ENCODE data around the gene BZW2. TPM values are rescaled to one million over a fixed set of nuclear protein-coding genes. Genes with fewer than 3 reads are reported as not detected.
A peak's percentile ranks its signal among the peaks of the same experiment; 100 is the strongest.
"Not testable (repeated sequence)": the region's sequence is repeated elsewhere in the genome, so short reads cannot be mapped to it uniquely, and the experiment has no call there.

Gene BZW2
- total and polyA plus RNA-seq, 2 experiments from 2014 or later = 72.1 to 96.7 TPM

DNA sequence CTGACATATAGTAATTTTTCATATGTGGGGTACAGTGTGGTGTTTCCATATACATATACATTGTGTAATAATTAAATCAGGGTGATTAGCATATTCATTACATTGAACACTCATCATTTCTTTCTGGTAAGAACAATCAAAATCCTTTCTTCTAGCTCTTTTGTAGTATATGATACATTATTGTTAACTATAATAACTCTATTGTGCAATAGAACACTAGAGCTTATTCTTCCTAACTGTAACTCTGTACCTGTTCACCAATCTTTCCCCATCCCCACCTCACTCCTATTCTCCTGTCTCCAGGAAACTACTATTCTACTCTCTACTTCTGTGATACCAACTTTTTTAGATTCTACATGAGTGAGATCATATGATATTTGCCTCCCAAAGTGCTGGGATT, 9.4 kb downstream of the BZW2 start:
- Histone ChIP-seq H4K20me1 (ENCODE audit: insufficient read depth, poor library complexity, severe bottlenecking) (peaks cover 15% of the 10 kb centered on the region), H3K27ac (no peak overlapping the region), H3K4me3 (no peak overlapping the region), H3K9me3 (ENCODE audit: low read depth) (no peaks in the 10 kb centered on the region), H3K79me2 (peaks cover 100% of the 10 kb centered on the region), H3K4me2 (no peak overlapping the region), H2AFZ (no peak overlapping the region), H3K9me2 (replicated peaks; ENCODE audit: insufficient read depth) (no peaks in the 10 kb centered on the region), H3K27me3 (no peaks in the 10 kb centered on the region), H3K36me3 (replicated peaks; ENCODE audit: insufficient read depth, low read depth) (no peaks in the 10 kb centered on the region), H3K4me1 (ENCODE audit: insufficient read depth) (peaks cover 14% of the 10 kb centered on the region)
- DNase-seq (ENCODE audit: low spot score) = no peak
- TF ChIP-seq, protein P1, sequence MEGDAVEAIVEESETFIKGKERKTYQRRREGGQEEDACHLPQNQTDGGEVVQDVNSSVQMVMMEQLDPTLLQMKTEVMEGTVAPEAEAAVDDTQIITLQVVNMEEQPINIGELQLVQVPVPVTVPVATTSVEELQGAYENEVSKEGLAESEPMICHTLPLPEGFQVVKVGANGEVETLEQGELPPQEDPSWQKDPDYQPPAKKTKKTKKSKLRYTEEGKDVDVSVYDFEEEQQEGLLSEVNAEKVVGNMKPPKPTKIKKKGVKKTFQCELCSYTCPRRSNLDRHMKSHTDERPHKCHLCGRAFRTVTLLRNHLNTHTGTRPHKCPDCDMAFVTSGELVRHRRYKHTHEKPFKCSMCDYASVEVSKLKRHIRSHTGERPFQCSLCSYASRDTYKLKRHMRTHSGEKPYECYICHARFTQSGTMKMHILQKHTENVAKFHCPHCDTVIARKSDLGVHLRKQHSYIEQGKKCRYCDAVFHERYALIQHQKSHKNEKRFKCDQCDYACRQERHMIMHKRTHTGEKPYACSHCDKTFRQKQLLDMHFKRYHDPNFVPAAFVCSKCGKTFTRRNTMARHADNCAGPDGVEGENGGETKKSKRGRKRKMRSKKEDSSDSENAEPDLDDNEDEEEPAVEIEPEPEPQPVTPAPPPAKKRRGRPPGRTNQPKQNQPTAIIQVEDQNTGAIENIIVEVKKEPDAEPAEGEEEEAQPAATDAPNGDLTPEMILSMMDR (IDR thresholded peaks at IDR 0.05; ENCODE audit: poor library complexity) = no peak
- TF ChIP-seq EZH2phosphoT487 (IDR thresholded peaks at IDR 0.05; ENCODE audit: low read depth, severe bottlenecking, unreplicated experiment) (no peak), EZH2 (IDR thresholded peaks at IDR 0.05; ENCODE audit: borderline replicate concordance) (no peak)

DNA sequence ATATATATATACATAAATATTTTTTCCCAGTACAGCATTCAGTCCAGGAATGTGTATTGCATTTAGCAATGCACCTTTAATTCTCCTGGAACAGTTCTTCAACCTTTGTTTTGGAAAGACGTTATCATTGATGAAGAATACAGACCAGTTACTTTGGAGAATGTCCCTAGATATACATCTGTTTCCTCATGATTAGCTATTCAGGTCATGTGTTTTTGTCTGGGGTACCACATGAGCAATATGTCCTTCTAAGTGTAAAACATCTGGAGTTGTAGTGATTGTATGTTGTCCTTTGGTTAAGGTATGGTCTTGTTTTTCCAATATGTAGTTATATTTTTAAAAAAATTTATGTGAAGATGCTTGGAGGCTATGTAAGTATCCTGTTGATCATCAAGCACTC, 10.2 kb downstream of the BZW2 start:
- Histone ChIP-seq H4K20me1 (ENCODE audit: insufficient read depth, poor library complexity, severe bottlenecking) (peaks cover 8% of the 10 kb centered on the region), H3K4me3 (no peak overlapping the region), H3K4me2 (no peak overlapping the region), H3K27me3 (no peaks in the 10 kb centered on the region), H3K9me3 (ENCODE audit: low read depth) (no peaks in the 10 kb centered on the region), H3K9me2 (replicated peaks; ENCODE audit: insufficient read depth) (no peaks in the 10 kb centered on the region), H3K27ac (no peak overlapping the region), H2AFZ (no peak overlapping the region), H3K36me3 (replicated peaks; ENCODE audit: insufficient read depth, low read depth) (no peaks in the 10 kb centered on the region), H3K4me1 (ENCODE audit: insufficient read depth) (peaks cover 21% of the 10 kb centered on the region), H3K79me2 (peaks cover 99% of the 10 kb centered on the region)
- 89% methylated on average over 1 of the region's 1 CpG for WGBS (ENCODE audit: low lambda C conversion rate, missing lambda C conversion rate)
- TF ChIP-seq EZH2 (IDR thresholded peaks at IDR 0.05; ENCODE audit: borderline replicate concordance) (no peak), EZH2phosphoT487 (IDR thresholded peaks at IDR 0.05; ENCODE audit: low read depth, severe bottlenecking, unreplicated experiment) (no peak)
- TF ChIP-seq, protein P1 (IDR thresholded peaks at IDR 0.05; ENCODE audit: poor library complexity) = no peak
- DNase-seq (ENCODE audit: low spot score) = no peak

DNA sequence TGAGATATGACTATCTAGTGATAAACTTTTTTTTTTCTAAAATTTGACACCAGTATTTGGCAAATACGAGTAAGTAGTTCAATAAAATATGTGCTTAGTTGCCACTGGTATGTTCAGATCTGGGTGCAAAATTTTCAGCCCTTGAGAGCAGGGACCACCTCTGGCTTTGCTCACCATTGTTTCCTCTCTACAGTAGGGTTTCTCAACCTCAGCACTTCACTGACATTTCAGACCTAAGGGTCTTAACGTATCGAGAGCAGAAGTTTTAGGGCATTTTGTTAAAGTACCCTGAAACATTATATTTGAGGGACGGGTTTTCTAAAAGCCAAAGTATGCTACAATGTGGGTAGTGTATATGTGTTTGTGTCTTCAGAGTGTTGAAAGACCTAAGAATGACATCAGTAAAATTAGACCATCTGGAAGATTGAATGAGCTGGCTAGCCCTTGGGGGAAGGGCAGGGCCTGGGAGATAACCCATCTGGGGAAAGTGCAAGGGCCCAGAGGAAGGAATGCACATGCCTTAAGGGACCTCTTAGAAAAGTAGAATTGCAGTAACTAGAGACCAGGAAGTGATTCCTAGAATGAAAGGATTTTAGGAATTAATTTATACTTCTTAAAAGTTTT, 11.8 kb downstream of the BZW2 start:
- no peak overlapping the region for H3K4me3 ChIP-seq
- TF ChIP-seq, protein P1 (IDR thresholded peaks at IDR 0.05; ENCODE audit: poor library complexity) = no peak
- TF ChIP-seq EZH2phosphoT487 (IDR thresholded peaks at IDR 0.05; ENCODE audit: low read depth, severe bottlenecking, unreplicated experiment) (no peak), EZH2 (IDR thresholded peaks at IDR 0.05; ENCODE audit: borderline replicate concordance) (no peak)
- no peak overlapping the region for H2AFZ ChIP-seq
- H3K27ac ChIP-seq = peak overlapping the region; percentile 81
- 55% methylated on average over 4 of the region's 4 CpGs for WGBS (ENCODE audit: low lambda C conversion rate, missing lambda C conversion rate)
- H3K27me3 ChIP-seq = no peaks in the 10 kb centered on the region
- H3K4me2 ChIP-seq = peak overlapping the region; percentile 47
- H3K79me2 ChIP-seq = peaks cover 99% of the 10 kb centered on the region
- H3K36me3 ChIP-seq (replicated peaks; ENCODE audit: insufficient read depth, low read depth) = no peaks in the 10 kb centered on the region
- H3K9me3 ChIP-seq (ENCODE audit: low read depth) = no peaks in the 10 kb centered on the region
- H3K9me2 ChIP-seq (replicated peaks; ENCODE audit: insufficient read depth) = no peaks in the 10 kb centered on the region
- DNase-seq (ENCODE audit: low spot score) = peak; percentile 70
- H3K4me1 ChIP-seq (ENCODE audit: insufficient read depth) = peaks cover 32% of the 10 kb centered on the region
- no peaks in the 10 kb centered on the region for H4K20me1 ChIP-seq (ENCODE audit: insufficient read depth, poor library complexity, severe bottlenecking)

DNA sequence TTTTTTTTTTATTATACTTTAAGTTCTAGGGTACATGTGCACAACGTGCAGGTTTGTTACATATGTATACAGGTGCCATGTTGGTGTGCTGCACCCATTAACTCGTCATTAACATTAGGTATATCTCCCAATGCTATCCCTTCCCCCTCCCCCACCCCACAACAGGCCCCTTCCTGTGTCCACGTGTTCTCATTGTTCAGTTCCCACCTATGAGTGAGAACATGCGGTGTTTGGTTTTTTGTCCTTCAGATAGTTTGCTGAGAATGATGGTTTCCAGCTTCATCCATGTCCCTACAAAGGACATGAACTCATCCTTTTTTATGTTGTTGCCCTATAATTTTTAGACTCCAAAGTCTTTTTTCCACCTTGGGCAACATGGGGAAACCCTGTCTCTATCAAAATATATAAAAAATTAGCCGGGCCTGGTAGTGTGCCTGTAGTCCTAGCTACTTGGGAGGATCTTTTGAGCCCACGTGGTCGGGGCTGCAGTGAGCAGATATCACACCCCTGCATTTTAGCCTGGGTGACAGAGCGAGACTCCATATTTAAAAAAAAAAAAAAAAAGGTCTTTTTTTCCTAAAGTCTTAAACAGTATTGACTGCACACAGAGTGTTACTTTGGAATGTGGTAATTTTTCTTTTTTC, 14.0 kb downstream of the BZW2 start:
- WGBS (ENCODE audit: low lambda C conversion rate, missing lambda C conversion rate) = 88% methylated on average over 8 of the region's 8 CpGs
- H3K4me3 ChIP-seq; H3K27me3 ChIP-seq; H3K36me3 ChIP-seq (replicated peaks; ENCODE audit: insufficient read depth, low read depth); H4K20me1 ChIP-seq (ENCODE audit: insufficient read depth, poor library complexity, severe bottlenecking); H3K9me3 ChIP-seq (ENCODE audit: low read depth); H2AFZ ChIP-seq; H3K27ac ChIP-seq; H3K9me2 ChIP-seq (replicated peaks; ENCODE audit: insufficient read depth); DNase-seq (ENCODE audit: low spot score): not testable (repeated sequence)
- Histone ChIP-seq H3K4me2 (peak overlapping the region; percentile 58), H3K79me2 (peaks cover 99% of the 10 kb centered on the region), H3K4me1 (ENCODE audit: insufficient read depth) (peaks cover 32% of the 10 kb centered on the region)

Data from hepatocyte (in vitro differentiated cells).